Left colon (tissue), 2 donors: ENCODE measurements around the gene DENND1A. TPM values are rescaled to one million over a fixed set of nuclear protein-coding genes. Genes with fewer than 3 reads are reported as not detected.

ENCODE experiments used
- ATAC-seq: fragments of 200-7000 bp; cut with Tn5 transposase; one replicate; pipeline ENCODE4 v1.9.1; 2020; ENCODE audit warnings: mild to moderate bottlenecking, moderate library complexity
- DNase-seq, 2 donors: peaks; one replicate each; pipeline ENCODE4 v3.0.0-alpha.2; 2020
- intact Hi-C, 2 donors: fragments of 100-400 bp; cut with DNase I in 1 of 2; cut with micrococcal nuclease in 1 of 2; formaldehyde crosslinking; loops; one replicate each; pipeline versions ENCODE4 v1.11.2 to v1.14.0; 2022; cut with DNase I, micrococcal nuclease
- total RNA-seq, 2 donors: library from RNA; stranded (reverse); fragmentation: NEBNext Ultra II Directional; extraction: Animal tissue kit (Norgen Biotek cat#: 25700); gene quantifications; one replicate each; pipeline ENCODE4 v1.2.1, GENCODE V29; 2021
- donor health status: DM: no; HTN: no; CAD: no.
- donor health status: DM: yes; HTN: yes; CAD: no.

Gene DENND1A
- total RNA-seq, 2 donors from 2014 or later, result 28.8 to 36.8 TPM

GRCh38 chr9:123456011-123456410 is 473.9 kb downstream of the DENND1A start:
- peak; percentile 87 for ATAC-seq
- peak; percentile 64 to 85 for DNase-seq
- intact Hi-C loops, result no loop called here

- intact Hi-C loops, result no loop called here
- peak in 1 of 2 donors; percentile 29 for DNase-seq
- ATAC-seq, result peak; percentile 44
Observed at GRCh38 chr9:123455187-123455586, 474.7 kb downstream of the DENND1A start.

GRCh38 chr9:123454361-123454760 is 475.6 kb downstream of the DENND1A start:
- intact Hi-C loops, result no loop called here
- peak in 1 of 2 donors; percentile 14 for DNase-seq
- no peak for ATAC-seq

- DNase-seq, result peak; percentile 55 to 65
- intact Hi-C loops, result no loop called here
- ATAC-seq, result peak; percentile 32
Observed at GRCh38 chr9:123453831-123454321, 476.1 kb downstream of the DENND1A start.

- ATAC-seq (no peak), DNase-seq (no peak)
- intact Hi-C loops, result no loop called here
Observed at GRCh38 chr9:123453076-123453667, 476.8 kb downstream of the DENND1A start.

- no peak for ATAC-seq
- intact Hi-C loops, result no loop called here
- no peak for DNase-seq
Observed at GRCh38 chr9:123450996-123451395, 478.9 kb downstream of the DENND1A start.

GRCh38 chr9:123450098-123450770 is 479.7 kb downstream of the DENND1A start:
- DNase-seq, result no peak
- intact Hi-C loops, result no loop called here
- no peak for ATAC-seq

- ATAC-seq, result no peak
- no peak for DNase-seq
- intact Hi-C loops, result no loop called here
Observed at GRCh38 chr9:123447934-123448646, 481.8 kb downstream of the DENND1A start.

- intact Hi-C loops, result no loop called here
- DNase-seq (no peak), ATAC-seq (no peak)
Observed at GRCh38 chr9:123445981-123446610, 483.8 kb downstream of the DENND1A start.

GRCh38 chr9:123445116-123445515 is 484.8 kb downstream of the DENND1A start:
- DNase-seq (no peak), ATAC-seq (no peak)
- intact Hi-C loops, result no loop called here

- ATAC-seq, result no peak
- intact Hi-C loops, result no loop called here
- no peak for DNase-seq
Observed at GRCh38 chr9:123441769-123442168, 488.2 kb downstream of the DENND1A start.

GRCh38 chr9:123440256-123440655 is 489.7 kb downstream of the DENND1A start:
- intact Hi-C loops, result no loop called here
- no peak for DNase-seq
- no peak for ATAC-seq

GRCh38 chr9:123438821-123439220 is 491.1 kb downstream of the DENND1A start:
- DNase-seq, result no peak

GRCh38 chr9:123438321-123438720 is 491.6 kb downstream of the DENND1A start:
- no peak for ATAC-seq
- DNase-seq, result no peak
- intact Hi-C loops, result no loop called here

More at GRCh38 chr9:123438821-123439220, 491.1 kb downstream of the DENND1A start:
- no peak for ATAC-seq
- intact Hi-C loops, result no loop called here

- DNase-seq (no peak), ATAC-seq (no peak)
- intact Hi-C loops, result no loop called here
Observed at GRCh38 chr9:123437201-123437600, 492.7 kb downstream of the DENND1A start.

GRCh38 chr9:123435471-123435870 is 494.5 kb downstream of the DENND1A start:
- ATAC-seq, result no peak
- intact Hi-C loops, result no loop called here
- DNase-seq, result no peak

GRCh38 chr9:123434619-123435240 is 495.2 kb downstream of the DENND1A start:
- DNase-seq, result no peak
- ATAC-seq, result peak; percentile 25
- intact Hi-C loops, result no loop called here

GRCh38 chr9:123432331-123433236 is 497.3 kb downstream of the DENND1A start:
- intact Hi-C loops, result no loop called here
- DNase-seq, result no peak

More at GRCh38 chr9:123432331-123433236, 497.3 kb downstream of the DENND1A start:
- ATAC-seq, result no peak
